Esophagus squamous epithelium (tissue), 4 donors: ENCODE measurements around the gene EEF1AKMT3.

Experiments
- POLR2A ChIP-seq, 4 donors: fragments of 450-650 bp; IDR thresholded peaks; one replicate each; pipeline ENCODE4 v1.6.1; 2017; ENCODE audit warnings: antibody characterized with exemption in 4 of 4, mild to moderate bottlenecking in 4 of 4, moderate library complexity in 3 of 4
- TF ChIP-seq, protein P1 (sequence below), 6 experiments: fragments of 450-650 bp in 4 of 6; fragments of 200-600 bp in 2 of 6; sonication (generic) in 2 of 6; IDR thresholded peaks; one replicate each; pipeline ENCODE4 v1.5.1; 2016 to 2019; ENCODE audit warnings: antibody characterized with exemption in 6 of 6, mild to moderate bottlenecking in 4 of 6, moderate library complexity in 4 of 6

- TF ChIP-seq, protein P1, sequence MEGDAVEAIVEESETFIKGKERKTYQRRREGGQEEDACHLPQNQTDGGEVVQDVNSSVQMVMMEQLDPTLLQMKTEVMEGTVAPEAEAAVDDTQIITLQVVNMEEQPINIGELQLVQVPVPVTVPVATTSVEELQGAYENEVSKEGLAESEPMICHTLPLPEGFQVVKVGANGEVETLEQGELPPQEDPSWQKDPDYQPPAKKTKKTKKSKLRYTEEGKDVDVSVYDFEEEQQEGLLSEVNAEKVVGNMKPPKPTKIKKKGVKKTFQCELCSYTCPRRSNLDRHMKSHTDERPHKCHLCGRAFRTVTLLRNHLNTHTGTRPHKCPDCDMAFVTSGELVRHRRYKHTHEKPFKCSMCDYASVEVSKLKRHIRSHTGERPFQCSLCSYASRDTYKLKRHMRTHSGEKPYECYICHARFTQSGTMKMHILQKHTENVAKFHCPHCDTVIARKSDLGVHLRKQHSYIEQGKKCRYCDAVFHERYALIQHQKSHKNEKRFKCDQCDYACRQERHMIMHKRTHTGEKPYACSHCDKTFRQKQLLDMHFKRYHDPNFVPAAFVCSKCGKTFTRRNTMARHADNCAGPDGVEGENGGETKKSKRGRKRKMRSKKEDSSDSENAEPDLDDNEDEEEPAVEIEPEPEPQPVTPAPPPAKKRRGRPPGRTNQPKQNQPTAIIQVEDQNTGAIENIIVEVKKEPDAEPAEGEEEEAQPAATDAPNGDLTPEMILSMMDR (IDR thresholded peaks at IDR 0.05): no peak
- TF ChIP-seq POLR2A (IDR thresholded peaks at IDR 0.05): no peak
Observed at GRCh38 chr12:57738661-57739237, 33.7 kb upstream of the EEF1AKMT3 start, which contains the start of gene AGAP2.
